ENCODE data around the gene KIZ. TPM values are rescaled to one million over a fixed set of nuclear protein-coding genes. Genes with fewer than 3 reads are reported as not detected.

KIZ gene, protein sequence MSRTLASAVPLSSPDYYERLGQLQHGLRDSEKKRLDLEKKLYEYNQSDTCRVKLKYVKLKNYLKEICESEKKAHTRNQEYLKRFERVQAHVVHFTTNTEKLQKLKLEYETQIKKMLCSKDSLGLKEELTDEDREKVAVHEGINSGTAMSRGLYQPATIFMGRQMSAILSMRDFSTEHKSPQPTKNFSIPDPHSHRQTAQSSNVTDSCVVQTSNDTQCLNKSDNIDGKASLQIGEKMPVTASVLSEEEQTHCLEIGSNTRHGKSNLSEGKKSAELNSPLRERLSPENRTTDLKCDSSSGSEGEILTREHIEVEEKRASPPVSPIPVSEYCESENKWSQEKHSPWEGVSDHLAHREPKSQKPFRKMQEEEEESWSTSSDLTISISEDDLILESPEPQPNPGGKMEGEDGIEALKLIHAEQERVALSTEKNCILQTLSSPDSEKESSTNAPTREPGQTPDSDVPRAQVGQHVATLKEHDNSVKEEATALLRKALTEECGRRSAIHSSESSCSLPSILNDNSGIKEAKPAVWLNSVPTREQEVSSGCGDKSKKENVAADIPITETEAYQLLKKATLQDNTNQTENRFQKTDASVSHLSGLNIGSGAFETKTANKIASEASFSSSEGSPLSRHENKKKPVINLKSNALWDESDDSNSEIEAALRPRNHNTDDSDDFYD
- total RNA-seq: 10 to 100 TPM; 12.6 to 31.2 (median 25.3) TPM

- H3K4me3 ChIP-seq: peak within 1 kb of the TSS; percentile 57 to 75 (median 69)
- in situ Hi-C loops (cut with MboI; ENCODE audit: low pct_unique_long_range_greater_than_20kb in 2 of 9, low sequenced_read_pairs in 9 of 9, unreplicated experiment in 9 of 9): no loop called here
- peak within 1 kb of the TSS; percentile 50 to 84 for H3K27ac ChIP-seq
- WGBS, 10 experiments: 0% methylated on average over 1 to 9 of the region's 66 CpGs; no CpG with 5 or more reads in 6 of the 10 experiments
- peak; percentile 91 to 97 (median 94) for ATAC-seq (replicated peaks in 6 of 8)
- peaks cover 0 to 4% of the 10 kb centered on the region in 2 donors for H3K4me1 ChIP-seq (replicated peaks in 1 of 2)
These were observed at the start of gene KIZ for GRCh38 chr20:21125849-21126580. Gene KIZ, plus strand, starts transcription at chr20:21126082. Its CDS starts 34 bp downstream, at chr20:21126116.

- in situ Hi-C loops (cut with MboI; ENCODE audit: low pct_unique_long_range_greater_than_20kb in 2 of 9, low sequenced_read_pairs in 9 of 9, unreplicated experiment in 9 of 9): no loop called here
- no peak for ATAC-seq (replicated peaks in 6 of 8)
- Histone ChIP-seq H3K4me3 (no peak overlapping the region), H3K27ac (no peak overlapping the region), H3K4me1 (replicated peaks in 1 of 2) (no peaks in the 10 kb centered on the region)
- 3 to 89% (median 19%) methylated on average over 2 to 4 of the region's 4 CpGs; no CpG with 5 or more reads in 3 of the 10 experiments for WGBS, 10 experiments
These were observed 48.0 kb upstream of the KIZ start for GRCh38 chr20:21077809-21078345.

DNA sequence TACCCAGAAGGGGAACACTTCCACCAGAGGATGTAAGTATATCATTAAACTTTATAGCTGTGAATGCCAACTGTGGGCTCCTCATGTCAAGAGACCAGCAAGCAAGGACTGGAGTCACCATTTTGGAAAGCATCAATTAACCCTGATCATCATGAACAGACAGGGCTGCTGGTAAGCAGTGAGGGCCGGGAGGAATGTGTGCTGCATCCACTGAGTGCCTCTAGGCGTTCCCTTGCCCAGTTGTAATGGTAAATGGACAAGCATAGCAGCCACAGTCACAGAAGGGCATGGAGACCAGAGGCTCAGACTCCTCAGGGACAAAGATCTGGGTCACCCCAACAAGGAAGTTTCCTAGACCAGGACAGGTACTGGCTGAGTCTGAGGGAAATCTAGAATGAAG is 43.3 kb upstream of the KIZ start:
- no peak overlapping the region for H3K4me3 ChIP-seq
- in situ Hi-C loops (cut with MboI; ENCODE audit: low pct_unique_long_range_greater_than_20kb in 2 of 9, low sequenced_read_pairs in 9 of 9, unreplicated experiment in 9 of 9): no loop called here
- 25 to 100% (median 60%) methylated on average over 1 to 2 of the region's 2 CpGs; no CpG with 5 or more reads in 6 of the 10 experiments for WGBS, 10 experiments
- H3K4me1 ChIP-seq (replicated peaks in 1 of 2): no peaks in the 10 kb centered on the region
- no peak overlapping the region for H3K27ac ChIP-seq
- ATAC-seq (replicated peaks in 6 of 8): no peak

DNA sequence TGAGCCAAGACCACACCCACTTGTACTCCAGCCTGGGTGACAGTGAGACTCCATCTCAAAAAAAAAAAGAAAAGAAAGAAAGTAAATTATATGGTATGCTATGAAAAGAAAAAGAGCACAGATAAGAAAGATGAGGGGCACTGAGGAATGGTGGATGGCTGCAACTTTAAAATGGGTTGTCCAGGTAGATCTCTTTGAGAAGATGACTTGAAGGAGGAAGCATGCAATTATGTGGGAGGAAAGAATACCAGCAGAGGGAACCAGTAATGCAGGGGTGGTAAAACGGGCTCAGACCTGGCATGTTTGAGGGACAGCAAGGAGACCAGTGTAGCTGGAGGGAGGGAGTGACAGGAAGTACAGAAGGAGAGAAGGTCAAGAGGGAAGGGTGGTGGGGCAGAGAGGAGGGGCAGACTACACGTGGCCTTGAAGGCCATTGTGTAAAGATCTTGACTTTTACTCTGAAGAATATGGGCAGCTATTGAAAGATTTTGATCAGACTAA is 42.0 kb upstream of the KIZ start:
- in situ Hi-C loops (cut with MboI; ENCODE audit: low pct_unique_long_range_greater_than_20kb in 2 of 9, low sequenced_read_pairs in 9 of 9, unreplicated experiment in 9 of 9): no loop called here
- Histone ChIP-seq H3K27ac (no peak overlapping the region), H3K4me1 (replicated peaks in 1 of 2) (peaks cover 0 to 4% of the 10 kb centered on the region in 2 donors), H3K4me3 (no peak overlapping the region)
- WGBS, 10 experiments: 0 to 67% (median 17%) methylated on average over 1 to 2 of the region's 2 CpGs; no CpG with 5 or more reads in 1 of the 10 experiments
- ATAC-seq (replicated peaks in 6 of 8): no peak

DNA sequence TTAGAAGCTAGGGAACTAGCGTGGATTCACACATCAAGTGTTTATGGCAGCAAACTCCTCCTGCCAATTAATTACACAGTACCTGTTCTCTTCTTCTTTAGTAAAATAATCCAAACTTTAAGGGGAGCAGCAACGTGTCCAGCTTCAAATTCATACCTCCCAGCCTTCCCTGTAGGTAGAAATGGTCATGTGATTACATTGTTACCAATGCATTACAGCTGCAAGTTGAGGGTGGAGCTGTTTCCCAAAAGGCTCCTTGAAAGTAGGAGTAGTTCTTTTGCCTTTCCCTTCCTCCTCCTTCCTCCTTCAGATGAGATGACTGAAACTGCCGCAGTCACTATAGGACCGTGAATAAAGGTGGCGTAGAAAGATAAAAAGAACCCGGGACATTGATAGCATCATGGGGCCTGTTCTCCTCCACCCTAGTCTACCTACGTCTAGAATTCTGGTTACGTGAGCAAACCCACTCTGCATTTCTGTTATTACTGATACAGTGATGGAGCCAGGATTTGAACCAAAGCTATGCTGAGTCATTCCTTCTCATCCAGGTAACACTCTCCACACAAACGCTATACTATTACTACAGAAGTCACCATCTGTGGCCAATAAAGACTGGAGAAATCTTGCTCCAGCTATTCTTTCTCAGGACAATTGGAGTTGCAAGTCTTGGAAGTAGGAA is 37.9 kb upstream of the KIZ start:
- Histone ChIP-seq H3K4me1 (replicated peaks in 1 of 2) (peaks cover 20 to 26% of the 10 kb centered on the region in 2 donors), H3K27ac (no peak overlapping the region), H3K4me3 (no peak overlapping the region)
- no peak for ATAC-seq (replicated peaks in 6 of 8)
- WGBS, 10 experiments: 32 to 100% (median 80%) methylated on average over 2 to 8 of the region's 9 CpGs
- in situ Hi-C loops (cut with MboI; ENCODE audit: low pct_unique_long_range_greater_than_20kb in 2 of 9, low sequenced_read_pairs in 9 of 9, unreplicated experiment in 9 of 9): no loop called here

GRCh38 chr20:21089391-21089790 is 36.5 kb upstream of the KIZ start:
- in situ Hi-C loops (cut with MboI; ENCODE audit: low pct_unique_long_range_greater_than_20kb in 2 of 9, low sequenced_read_pairs in 9 of 9, unreplicated experiment in 9 of 9): no loop called here
- WGBS, 10 experiments: 5 to 66% (median 37%) methylated on average over 2 to 7 of the region's 8 CpGs
- Histone ChIP-seq H3K27ac (no peak overlapping the region), H3K4me1 (replicated peaks in 1 of 2) (peaks cover 20 to 26% of the 10 kb centered on the region in 2 donors), H3K4me3 (no peak overlapping the region)
- ATAC-seq (replicated peaks in 6 of 8): peak in 2 of 8 experiments; percentile 30 to 34

- 8 to 57% (median 19%) methylated on average over 3 to 12 of the region's 14 CpGs; no CpG with 5 or more reads in 1 of the 10 experiments for WGBS, 10 experiments
- in situ Hi-C loops (cut with MboI; ENCODE audit: low pct_unique_long_range_greater_than_20kb in 2 of 9, low sequenced_read_pairs in 9 of 9, unreplicated experiment in 9 of 9): no loop called here
- H3K4me1 ChIP-seq (replicated peaks in 1 of 2): peaks cover 20 to 26% of the 10 kb centered on the region in 2 donors
- H3K27ac ChIP-seq: no peak overlapping the region
- peak overlapping the region in 1 of 5 donors; percentile 17 for H3K4me3 ChIP-seq
- peak in 6 of 8 experiments; percentile 20 to 75 (median 58) for ATAC-seq (replicated peaks in 6 of 8)
These were observed 35.7 kb upstream of the KIZ start for GRCh38 chr20:21090111-21090618.

DNA sequence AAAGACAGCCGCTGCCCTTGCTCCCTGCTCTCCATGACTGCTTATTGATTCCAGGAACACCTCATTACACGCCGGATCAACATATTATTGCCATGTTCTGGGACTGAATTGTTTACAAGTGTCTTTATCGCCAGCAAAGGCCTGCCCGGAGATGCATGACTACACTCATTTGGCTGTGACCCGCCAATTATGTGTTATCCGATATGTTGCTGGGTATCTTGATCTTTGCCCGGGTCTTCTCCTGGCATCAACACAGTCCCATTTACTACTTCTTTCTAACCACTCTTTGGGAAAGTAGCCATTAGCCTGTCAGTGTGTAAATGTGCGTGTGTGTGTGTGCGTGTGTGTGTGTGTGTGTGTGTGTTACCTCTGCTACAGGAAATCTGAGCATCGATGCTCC is 35.2 kb upstream of the KIZ start:
- Histone ChIP-seq H3K27ac (no peak overlapping the region), H3K4me1 (replicated peaks in 1 of 2) (peaks cover 20 to 26% of the 10 kb centered on the region in 2 donors), H3K4me3 (peak overlapping the region in 1 of 5 donors; percentile 17)
- in situ Hi-C loops (cut with MboI; ENCODE audit: low pct_unique_long_range_greater_than_20kb in 2 of 9, low sequenced_read_pairs in 9 of 9, unreplicated experiment in 9 of 9): no loop called here
- ATAC-seq (replicated peaks in 6 of 8): peak in 5 of 8 experiments; percentile 19 to 62 (median 48)
- 20 to 92% (median 64%) methylated on average over 1 to 7 of the region's 11 CpGs; no CpG with 5 or more reads in 3 of the 10 experiments for WGBS, 10 experiments

GRCh38 chr20:21092806-21093205 is 33.1 kb upstream of the KIZ start:
- 10 to 100% (median 67%) methylated on average over 1 to 2 of the region's 3 CpGs; no CpG with 5 or more reads in 4 of the 10 experiments for WGBS, 10 experiments
- no peak overlapping the region for H3K4me3 ChIP-seq
- ATAC-seq (replicated peaks in 6 of 8): no peak
- no peak overlapping the region for H3K27ac ChIP-seq
- H3K4me1 ChIP-seq (replicated peaks in 1 of 2): peaks cover 29% of the 10 kb centered on the region in 2 donors
- in situ Hi-C loops (cut with MboI; ENCODE audit: low pct_unique_long_range_greater_than_20kb in 2 of 9, low sequenced_read_pairs in 9 of 9, unreplicated experiment in 9 of 9): no loop called here

DNA sequence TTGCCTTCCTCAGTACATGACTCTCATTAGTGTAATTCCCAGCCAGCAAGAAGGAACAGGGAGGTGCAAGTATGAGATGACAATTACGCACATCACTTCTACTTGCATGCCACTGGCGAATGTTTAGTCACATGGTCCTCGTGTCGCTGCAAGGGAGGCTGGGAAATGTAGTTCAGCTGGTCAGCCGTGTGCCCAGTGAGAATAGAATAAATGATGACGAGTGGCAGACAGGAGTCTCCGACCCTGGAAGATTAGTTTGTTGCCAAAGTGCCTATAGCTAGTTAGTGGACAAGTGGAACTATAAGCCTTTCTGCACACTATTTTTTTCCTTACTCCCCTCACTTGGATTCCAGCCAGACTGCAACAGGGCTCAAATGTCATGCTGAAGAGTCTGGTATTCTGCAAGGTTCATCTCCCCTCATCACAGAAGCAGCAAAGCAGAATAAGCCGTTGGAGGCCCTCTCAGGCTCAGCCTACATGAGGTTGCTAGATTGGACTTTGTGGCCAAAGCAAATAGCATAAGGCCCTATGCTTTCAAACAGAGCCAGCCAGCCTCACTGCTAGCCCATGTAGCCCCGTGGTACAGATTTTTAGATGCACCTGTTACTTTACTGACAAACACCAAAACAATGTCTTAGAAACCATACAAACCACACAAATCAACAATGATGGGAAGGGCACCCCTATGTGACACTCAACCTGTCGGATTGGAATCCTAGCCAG is 29.4 kb upstream of the KIZ start:
- 18 to 69% (median 33%) methylated on average over 1 to 8 of the region's 10 CpGs; no CpG with 5 or more reads in 1 of the 10 experiments for WGBS, 10 experiments
- in situ Hi-C loops (cut with MboI; ENCODE audit: low pct_unique_long_range_greater_than_20kb in 2 of 9, low sequenced_read_pairs in 9 of 9, unreplicated experiment in 9 of 9): no loop called here
- Histone ChIP-seq H3K27ac (no peak overlapping the region), H3K4me3 (no peak overlapping the region), H3K4me1 (replicated peaks in 1 of 2) (peaks cover 19 to 23% of the 10 kb centered on the region in 2 donors)
- peak; percentile 56 to 88 (median 61) for ATAC-seq (replicated peaks in 6 of 8)

Measured in motor neuron (in vitro differentiated cells).